ENCODE measurements around the gene BRD7. TPM values are rescaled to one million over a fixed set of nuclear protein-coding genes. Genes with fewer than 3 reads are reported as not detected.

The BRD7 gene
- total RNA-seq, 1 experiment from 2014 or later, result 23.6 TPM

DNA sequence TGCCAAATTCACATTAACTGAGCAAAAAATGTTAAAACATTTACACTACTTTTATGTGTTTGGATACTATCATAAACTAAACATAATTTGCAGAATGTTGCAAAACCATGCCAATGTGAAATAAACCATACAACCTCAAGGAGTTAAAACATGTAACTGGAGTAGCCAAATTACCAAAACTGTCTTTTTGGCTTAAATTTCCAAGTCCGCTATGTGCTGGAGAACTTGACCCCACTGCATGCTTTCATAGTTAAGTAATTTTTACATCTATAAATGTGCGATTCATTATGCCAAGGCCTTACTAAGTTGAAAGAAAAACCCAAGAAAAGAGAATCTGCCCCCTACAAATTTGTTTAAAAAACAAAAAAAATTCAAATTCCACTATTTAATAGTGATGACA, 28.2 kb downstream of the BRD7 start:
- Histone ChIP-seq H3K4me3 (no peak overlapping the region), H3K9me3 (no peaks in the 10 kb centered on the region), H3K36me3 (peaks cover 11% of the 10 kb centered on the region), H3K27me3 (no peaks in the 10 kb centered on the region)
- DNase-seq, result no peak

DNA sequence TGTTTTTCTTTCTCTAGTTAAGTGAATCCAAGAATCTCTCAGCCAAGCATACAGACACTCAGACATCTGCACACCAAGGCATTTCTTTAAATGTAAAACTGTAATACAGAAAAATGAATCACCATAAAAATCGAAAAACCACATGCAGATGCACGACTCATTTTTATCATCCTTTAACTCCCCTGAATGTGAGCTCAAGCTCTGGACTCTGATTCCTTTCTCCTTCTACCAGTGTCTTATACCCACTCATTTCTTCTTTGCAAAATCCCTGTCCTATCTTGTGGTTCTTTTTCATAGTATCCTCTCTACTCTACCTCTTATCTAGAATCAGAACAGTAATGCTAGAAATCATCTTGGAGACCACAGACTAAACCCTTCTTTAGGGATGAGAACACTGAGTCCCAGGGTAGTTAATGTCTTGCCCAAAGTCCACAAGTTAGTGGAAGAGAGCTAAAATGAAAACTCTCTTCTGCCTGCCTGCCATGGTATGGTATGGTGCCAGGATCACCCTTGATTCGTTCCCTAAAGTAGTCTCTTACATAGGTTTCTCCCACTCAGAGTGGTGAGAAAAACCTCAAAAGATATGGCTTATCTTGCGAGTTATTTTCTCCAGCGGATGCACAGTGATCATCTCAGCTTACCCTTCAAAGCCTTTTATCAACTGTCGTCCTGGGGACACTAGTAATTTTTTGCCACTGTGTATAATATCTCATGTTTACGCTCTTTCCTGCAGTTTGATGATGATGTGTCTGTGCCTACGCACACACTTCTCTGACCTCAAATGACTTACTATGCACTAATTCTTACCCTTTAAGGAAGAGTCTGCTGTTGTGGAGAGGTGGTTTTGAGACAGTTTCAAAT, 30.2 kb downstream of the BRD7 start:
- Histone ChIP-seq H3K9me3 (no peaks in the 10 kb centered on the region), H3K4me3 (no peak overlapping the region), H3K27me3 (no peaks in the 10 kb centered on the region), H3K36me3 (peaks cover 7% of the 10 kb centered on the region)
- DNase-seq, result no peak

DNA sequence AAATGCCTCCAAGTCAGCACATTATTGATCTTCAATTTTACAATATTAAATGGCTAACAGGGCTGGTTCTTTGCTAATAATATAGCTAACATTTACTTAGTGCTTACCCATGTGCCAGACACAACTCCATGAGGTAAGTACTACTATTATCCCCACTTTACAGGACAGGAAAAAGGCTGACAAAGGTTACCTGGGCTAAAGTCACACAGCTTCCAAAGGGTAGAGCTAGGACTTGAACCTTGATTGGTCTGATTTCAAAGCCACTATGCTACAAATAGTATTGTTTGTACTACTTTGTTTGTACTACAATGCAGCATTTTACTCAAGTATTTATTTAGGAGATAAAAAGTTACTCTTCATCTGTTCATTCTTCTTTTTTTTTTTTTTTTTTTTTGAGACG, 31.9 kb downstream of the BRD7 start:
- no peak for DNase-seq
- no peaks in the 10 kb centered on the region for H3K27me3 ChIP-seq
- no peak overlapping the region for H3K4me3 ChIP-seq
- no peaks in the 10 kb centered on the region for H3K9me3 ChIP-seq
- peaks cover 7% of the 10 kb centered on the region for H3K36me3 ChIP-seq

DNA sequence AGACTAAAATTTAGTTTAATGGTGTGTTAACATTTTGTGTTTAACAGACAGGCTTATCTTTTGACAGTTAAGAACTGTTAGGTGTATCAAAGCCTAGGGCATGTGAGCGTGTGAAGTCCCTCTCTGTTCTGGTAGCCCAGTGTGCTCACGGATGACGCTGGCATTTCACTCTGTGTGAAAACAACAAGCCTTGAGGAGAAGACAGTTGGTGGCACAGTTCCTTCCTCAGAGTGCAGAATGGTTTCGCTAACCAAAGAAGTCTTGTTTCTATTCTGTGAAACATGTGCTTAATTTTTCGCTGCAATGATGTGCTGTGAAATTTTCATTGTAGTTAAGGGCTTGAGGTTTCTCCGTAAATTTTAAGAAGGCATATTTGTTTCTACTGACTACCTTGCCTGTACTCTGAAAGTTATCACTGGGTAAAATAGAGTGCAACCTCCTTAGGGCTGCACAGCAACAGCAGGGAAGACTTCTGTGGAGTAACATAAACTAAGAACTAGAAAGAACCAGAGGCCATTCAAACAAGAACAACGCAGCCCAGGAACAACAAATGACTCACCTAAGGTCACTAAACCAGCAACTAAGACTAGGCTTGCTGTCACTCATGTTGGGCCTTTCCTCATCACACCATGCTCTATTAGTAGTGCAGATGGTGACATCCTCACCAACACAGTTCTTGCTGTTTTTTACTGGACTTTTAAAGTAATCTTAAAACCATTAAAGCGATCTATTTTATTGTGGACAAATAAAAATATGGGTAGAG, 33.4 kb downstream of the BRD7 start:
- H3K9me3 ChIP-seq, result no peaks in the 10 kb centered on the region
- no peak for DNase-seq
- no peaks in the 10 kb centered on the region for H3K27me3 ChIP-seq
- peaks cover 4% of the 10 kb centered on the region for H3K36me3 ChIP-seq
- H3K4me3 ChIP-seq, result no peak overlapping the region

DNA sequence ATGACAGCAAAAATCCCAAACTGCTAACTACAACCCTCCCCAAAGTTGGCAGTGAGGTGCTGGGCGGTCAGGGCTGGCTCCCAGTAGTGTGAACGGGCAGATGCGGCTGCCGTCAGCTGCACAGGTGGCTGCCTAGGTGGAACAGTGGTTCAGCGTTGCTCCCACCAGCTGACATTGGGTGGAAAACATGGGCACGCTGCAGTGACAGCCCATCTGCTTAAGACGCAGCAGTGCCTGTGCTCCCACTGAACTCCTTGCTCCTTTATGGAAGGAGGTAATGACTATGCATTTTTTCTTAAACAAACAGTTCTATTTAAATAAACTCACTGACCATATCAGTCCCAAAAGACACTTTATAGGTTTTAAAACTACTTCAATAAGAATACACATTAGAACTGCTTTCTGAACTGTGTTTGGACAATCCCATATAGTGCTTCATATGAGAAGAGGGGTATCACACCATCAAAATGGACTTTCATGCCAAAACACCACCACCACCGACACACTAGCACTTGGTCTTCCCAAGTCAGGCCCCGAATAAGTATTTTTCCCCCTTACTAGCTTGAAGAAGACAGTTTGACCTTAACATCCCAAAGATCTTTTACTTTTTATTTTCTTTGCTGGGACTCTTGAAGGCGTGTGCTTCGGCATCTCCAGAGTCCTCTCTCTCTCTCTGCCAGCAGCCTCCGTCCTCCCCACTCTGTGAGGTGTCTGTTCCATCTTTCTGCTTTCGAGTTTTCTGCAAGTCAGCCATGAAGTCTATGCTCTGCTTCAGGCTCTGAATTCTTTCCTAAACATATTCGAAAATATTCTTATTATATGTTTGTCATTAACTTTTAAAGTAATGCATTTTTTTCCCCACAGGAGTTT, 34.4 kb downstream of the BRD7 start:
- no peak for DNase-seq

DNA sequence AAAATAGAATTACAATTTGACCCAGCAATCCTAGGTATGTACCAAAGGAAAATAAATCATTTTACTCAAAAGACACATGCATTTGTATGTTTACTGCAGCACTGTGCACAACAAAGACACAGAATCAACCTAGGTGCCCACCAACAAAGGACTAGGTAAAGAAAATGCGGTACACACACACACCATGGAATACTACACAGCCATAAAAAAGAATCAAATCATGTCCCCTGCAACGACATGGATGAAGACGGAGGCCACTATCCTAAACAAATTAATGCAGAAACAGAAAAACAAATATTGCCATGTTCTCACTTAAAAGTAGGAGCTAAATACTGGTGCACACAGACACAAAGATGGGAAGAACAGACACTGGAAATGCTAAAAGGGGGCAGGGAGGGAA, 36.2 kb downstream of the BRD7 start:
- H3K9me3 ChIP-seq, result no peaks in the 10 kb centered on the region
- H3K36me3 ChIP-seq, result peaks cover 5% of the 10 kb centered on the region
- no peaks in the 10 kb centered on the region for H3K27me3 ChIP-seq
- no peak for DNase-seq
- no peak overlapping the region for H3K4me3 ChIP-seq

More for the DNA sequence above, 34.4 kb downstream of the BRD7 start:
- Histone ChIP-seq H3K9me3 (no peaks in the 10 kb centered on the region), H3K4me3 (no peak overlapping the region), H3K27me3 (no peaks in the 10 kb centered on the region), H3K36me3 (peaks cover 3% of the 10 kb centered on the region)

DNA sequence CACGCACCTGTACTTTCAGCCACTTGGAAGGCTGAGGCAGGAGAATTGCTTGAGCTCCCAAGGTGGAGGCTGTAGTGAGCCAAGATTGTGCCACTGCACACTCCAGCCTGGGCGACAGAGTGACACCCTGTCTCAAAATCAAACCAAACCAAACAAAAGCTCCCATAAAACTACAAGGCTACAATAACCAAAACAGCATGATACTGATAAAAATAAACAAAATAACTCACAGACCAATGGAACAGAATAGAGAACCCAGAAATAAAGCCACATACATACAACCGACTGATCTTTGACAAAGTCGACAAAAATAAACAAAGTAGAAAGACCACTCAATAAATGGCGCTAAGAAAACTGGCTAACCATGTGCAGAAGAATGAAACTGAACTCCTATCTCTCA, 37.2 kb downstream of the BRD7 start:
- Histone ChIP-seq H3K4me3 (no peak overlapping the region), H3K36me3 (peaks cover 7% of the 10 kb centered on the region), H3K9me3 (no peaks in the 10 kb centered on the region), H3K27me3 (no peaks in the 10 kb centered on the region)
- DNase-seq, result no peak

DNA sequence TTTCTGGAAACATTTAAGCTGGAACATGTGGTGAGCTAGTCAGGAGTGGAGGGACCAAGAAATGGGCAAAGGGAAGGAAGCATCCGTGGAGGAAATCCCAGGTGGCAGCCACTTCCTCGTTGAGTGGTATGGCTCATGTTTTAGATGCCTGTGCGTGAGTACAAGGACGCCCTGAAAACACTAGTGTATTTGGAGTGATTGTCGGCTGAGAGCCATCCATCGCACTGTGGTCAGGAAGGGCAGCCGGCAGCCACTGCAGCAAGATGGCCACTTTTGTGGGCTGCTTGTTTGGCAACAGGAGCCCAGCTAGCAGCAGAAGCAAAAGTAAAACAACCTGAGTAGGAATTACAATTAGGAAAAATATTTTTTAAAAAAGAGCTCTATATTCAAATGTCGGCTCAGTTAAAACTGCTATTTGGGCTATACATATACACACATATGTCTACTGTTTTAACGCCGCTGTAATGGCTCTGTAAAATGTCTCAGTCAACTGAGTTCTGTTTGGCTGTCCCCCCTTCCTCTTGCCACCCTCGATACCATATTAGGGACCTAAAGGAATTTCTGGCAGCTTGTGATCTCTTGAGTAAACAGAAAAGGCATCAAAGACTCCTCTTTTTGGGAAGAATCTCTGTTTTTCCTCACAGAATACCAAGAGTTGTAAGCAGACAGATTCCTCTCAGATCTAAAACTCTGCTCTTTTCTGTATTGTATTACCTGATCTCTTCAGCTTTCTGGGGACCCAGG, 39.2 kb downstream of the BRD7 start:
- Histone ChIP-seq H3K4me3 (no peak overlapping the region), H3K36me3 (peaks cover 21% of the 10 kb centered on the region), H3K27me3 (no peaks in the 10 kb centered on the region), H3K9me3 (no peaks in the 10 kb centered on the region)
- DNase-seq, result no peak

DNA sequence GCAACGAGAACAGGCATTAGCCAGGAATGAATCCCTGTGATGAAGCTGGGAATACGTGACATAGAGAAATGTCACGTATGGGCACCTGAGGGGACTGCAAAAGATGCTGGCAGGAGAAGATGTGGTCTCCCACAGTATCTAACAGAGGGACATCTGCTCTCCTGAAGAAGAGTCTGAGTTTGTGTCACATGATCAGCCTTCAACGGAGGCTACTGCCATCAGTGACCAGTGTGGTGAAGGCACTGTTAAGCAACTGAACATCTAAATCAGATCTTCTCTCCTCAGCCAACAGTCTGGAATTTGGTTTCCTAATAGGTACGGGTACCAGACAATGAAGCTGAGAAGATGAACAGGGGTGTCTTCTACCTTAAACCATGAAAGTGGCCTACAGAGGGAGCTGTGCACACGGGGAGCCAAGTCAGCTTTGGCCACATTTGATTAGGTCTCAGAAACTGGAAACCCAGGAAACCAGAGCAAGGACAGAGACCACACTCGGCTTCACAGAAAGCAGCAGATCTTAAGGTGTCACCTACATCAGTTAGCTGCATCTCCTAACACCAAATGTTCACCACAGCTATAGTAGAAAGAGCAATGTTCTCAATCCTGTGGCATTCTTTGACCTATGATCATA, 41.8 kb downstream of the BRD7 start:
- Histone ChIP-seq H3K9me3 (no peaks in the 10 kb centered on the region), H3K4me3 (no peak overlapping the region), H3K27me3 (no peaks in the 10 kb centered on the region), H3K36me3 (peaks cover 34% of the 10 kb centered on the region)
- DNase-seq, result no peak

DNA sequence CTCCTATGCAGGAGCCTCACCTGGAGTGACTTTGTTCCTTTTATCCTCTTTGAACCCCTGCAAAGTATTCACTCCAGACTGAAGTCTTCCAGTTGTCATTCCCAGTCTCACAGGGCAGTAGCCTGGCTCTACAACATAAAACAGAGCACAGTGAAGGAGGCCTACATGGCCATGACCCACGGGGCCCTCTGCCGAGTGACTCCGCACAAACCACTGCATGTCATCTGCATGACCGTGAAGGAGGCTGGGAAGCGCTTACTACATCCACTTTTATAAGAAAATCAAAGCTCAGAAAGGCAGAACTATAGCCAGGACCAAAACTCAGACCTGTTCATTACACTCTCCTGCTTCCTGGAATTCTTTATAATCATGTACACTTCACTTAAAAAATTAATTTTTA, 42.5 kb downstream of the BRD7 start:
- H3K36me3 ChIP-seq, result peaks cover 38% of the 10 kb centered on the region
- no peaks in the 10 kb centered on the region for H3K27me3 ChIP-seq
- no peak overlapping the region for H3K4me3 ChIP-seq
- no peaks in the 10 kb centered on the region for H3K9me3 ChIP-seq
- no peak for DNase-seq

DNA sequence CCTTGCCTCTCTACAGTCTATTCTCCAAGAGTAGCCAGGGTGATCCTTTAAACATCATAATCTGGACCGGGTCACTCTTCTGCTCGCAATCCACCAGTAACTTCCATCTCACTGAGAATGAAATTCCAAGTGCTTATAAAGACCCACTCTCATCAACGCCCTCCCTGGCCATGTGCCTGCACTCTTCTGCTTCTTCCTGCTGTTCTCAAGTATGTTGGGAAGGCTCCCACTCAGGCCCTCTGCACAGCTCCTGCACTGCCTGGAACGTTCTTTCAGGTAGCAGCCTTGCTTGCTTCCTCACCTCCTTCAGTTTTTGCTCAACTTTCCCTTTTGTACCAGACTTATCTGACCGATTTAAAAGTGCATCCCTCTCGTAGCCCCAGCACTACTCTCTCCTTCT, 44.4 kb downstream of the BRD7 start:
- Histone ChIP-seq H3K27me3 (no peaks in the 10 kb centered on the region), H3K36me3 (peaks cover 52% of the 10 kb centered on the region), H3K9me3 (no peaks in the 10 kb centered on the region), H3K4me3 (no peak overlapping the region)
- DNase-seq, result no peak

DNA sequence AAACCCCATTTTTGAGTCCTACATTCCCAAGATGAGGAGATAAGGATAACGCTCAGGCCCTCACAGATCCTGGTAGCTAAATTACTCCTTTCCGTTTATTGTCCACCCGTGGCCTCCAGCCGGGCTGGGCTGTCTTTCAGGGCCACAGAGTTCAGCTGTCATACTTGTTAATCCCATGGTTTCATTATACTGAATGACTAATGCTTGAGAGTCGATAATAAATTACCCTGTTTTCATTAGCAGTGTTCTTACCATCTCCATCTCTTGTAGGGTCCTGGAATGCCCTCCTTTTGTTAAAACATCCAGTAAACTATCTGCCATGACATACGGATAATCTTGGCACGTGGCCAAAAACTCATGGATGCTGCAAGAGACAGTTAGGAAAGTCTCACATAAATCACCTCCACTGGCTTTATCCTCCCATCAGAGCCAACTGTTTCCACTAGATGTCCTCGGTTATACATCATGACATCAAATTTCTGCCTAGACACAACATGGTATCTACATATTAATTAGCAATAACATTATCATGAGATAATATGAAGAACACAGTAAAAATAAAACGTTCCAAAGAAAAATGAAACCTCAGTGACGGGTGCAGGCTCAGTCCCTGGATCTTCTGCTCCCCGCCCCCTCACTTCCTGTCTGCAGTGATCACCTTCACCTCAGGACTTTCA, 45.3 kb downstream of the BRD7 start:
- Histone ChIP-seq H3K4me3 (no peak overlapping the region), H3K9me3 (no peaks in the 10 kb centered on the region), H3K27me3 (no peaks in the 10 kb centered on the region), H3K36me3 (peaks cover 61% of the 10 kb centered on the region)
- no peak for DNase-seq

DNA sequence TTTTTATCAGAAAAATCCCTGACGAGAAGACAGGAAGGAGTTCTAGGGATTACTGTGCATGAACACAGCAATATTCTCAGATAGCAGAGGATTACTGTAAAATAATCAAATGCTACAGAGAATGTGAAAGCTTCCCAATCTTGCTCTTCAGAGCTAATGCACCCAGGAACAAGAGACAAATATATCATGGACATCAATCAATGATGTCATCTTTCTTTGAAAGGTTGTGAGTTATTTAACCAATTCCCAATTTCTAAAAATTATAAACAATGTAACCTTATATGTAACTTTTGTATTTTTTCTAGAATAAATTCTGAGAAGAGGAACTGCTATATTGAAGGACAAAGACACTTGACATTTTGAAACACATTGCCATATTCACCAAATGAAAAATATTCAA, 46.5 kb downstream of the BRD7 start:
- H3K4me3 ChIP-seq, result no peak overlapping the region
- H3K27me3 ChIP-seq, result no peaks in the 10 kb centered on the region
- H3K36me3 ChIP-seq, result peaks cover 66% of the 10 kb centered on the region
- H3K9me3 ChIP-seq, result no peaks in the 10 kb centered on the region
- no peak for DNase-seq

DNA sequence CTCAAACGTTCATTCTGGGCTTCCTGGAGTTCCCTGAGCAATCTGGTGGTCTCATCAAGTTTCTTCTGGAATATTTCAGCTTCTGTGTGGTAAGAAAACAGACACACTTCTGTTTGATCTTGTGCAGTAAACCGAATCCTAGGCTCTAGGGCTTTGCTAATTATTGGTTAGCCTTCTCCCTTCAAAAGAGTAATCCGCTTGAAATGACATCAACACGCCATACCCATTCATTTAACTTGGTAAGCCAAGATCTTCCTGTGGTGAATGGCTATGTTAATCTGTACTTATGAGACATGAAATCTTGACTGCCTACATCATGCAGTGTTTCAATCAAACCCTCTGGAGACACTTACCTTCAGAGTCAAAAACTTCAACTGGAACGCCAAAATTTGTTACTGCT, 48.5 kb downstream of the BRD7 start:
- no peaks in the 10 kb centered on the region for H3K27me3 ChIP-seq
- H3K9me3 ChIP-seq, result no peaks in the 10 kb centered on the region
- no peak overlapping the region for H3K4me3 ChIP-seq
- no peak for DNase-seq
- H3K36me3 ChIP-seq, result peaks cover 64% of the 10 kb centered on the region

DNA sequence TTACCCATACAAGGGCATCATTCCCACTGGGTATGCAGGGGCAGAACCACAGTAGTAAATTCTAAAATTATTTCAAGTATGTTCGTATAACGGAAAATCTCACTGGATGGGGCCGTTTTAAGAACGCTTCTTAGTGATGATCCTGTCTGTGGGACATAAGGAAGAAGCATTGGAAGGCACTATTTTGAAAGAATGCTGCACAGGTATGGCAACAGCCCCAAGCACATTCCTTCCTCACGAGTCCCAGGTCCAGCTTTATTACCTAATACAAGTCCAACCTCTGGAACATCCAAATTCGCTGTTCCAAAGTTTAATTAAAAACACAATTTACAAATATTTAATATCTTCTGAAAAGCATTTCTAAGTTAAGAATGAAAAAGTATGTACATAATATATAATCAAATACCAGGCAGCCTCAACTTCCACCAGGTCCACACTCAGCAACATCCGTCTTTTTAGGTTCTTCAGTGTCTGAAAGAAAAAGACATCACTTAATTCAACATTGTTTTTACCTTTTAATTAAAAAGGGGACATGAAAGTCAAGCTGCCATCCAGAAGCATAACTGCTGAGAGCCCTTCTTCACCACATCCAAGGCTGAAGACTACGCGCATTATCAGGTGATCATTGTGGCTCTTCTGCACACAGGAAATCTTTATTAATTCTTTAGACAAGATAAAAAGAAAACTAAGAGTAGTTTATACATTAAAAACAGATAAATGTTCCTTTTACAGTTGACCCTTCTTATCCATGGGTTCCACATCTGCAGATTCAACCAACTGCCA, 49.8 kb downstream of the BRD7 start:
- peaks cover 62% of the 10 kb centered on the region for H3K36me3 ChIP-seq
- DNase-seq, result no peak
- no peaks in the 10 kb centered on the region for H3K27me3 ChIP-seq
- no peaks in the 10 kb centered on the region for H3K9me3 ChIP-seq
- H3K4me3 ChIP-seq, result no peak overlapping the region
